Uterus (tissue), 4 donors: Measurements from ENCODE around the gene ELANE. TPM values are rescaled to one million over a fixed set of nuclear protein-coding genes. Genes with fewer than 3 reads are reported as not detected.

ENCODE experiments used
- DNase-seq, 2 donors: peaks; one replicate each; pipeline ENCODE4 v3.0.0-alpha.2; 2019 to 2020
- H3K27ac ChIP-seq, 2 donors: fragments of 200-600 bp; sonication (generic); 1 replicate in 1 of 2; 2 replicates in 1 of 2; pipeline ENCODE4 v1.5.1; 2016 to 2018
- H3K27me3 ChIP-seq, 2 donors: fragments of 200-600 bp; sonication (generic); one replicate each; pipeline ENCODE4 v1.5.1; 2018 to 2019; ENCODE audit warnings: control low read depth in 1 of 2
- H3K36me3 ChIP-seq, 2 donors: fragments of 200-600 bp; sonication (generic); one replicate each; pipeline ENCODE4 v1.5.1; 2019; ENCODE audit warnings: control low read depth in 1 of 2
- H3K4me1 ChIP-seq, 2 donors: fragments of 200-600 bp; sonication (generic); one replicate each; pipeline ENCODE4 v1.5.1; 2018 to 2019; ENCODE audit warnings: control low read depth in 1 of 2
- H3K4me3 ChIP-seq, 2 donors: fragments of 200-600 bp; sonication (generic); 1 replicate in 1 of 2; 2 replicates in 1 of 2; pipeline ENCODE4 v1.5.1; 2018 to 2019; ENCODE audit warnings: mild to moderate bottlenecking in 1 of 2
- H3K9me3 ChIP-seq, 2 donors: fragments of 200-600 bp; sonication (generic); one replicate each; pipeline ENCODE4 v1.5.1; 2019; ENCODE audit warnings: control low read depth in 1 of 2
- POLR2A ChIP-seq, 2 donors: fragments of 450-650 bp; IDR thresholded peaks; one replicate each; pipeline ENCODE4 v1.6.1; 2016; ENCODE audit warnings: antibody characterized with exemption in 2 of 2, mild to moderate bottlenecking in 1 of 2, moderate library complexity in 1 of 2
- intact Hi-C: fragments of 100-400 bp; cut with DNase I; formaldehyde crosslinking; loops from one replicate; pipeline ENCODE4 v1.15.1; 2023; ENCODE audit warnings: low total_unique reads
- total RNA-seq, 4 donors: library from RNA; depleted of rRNA in 3 of 4; stranded (reverse); fragments of >200 nt in 3 of 4; gene quantifications; one replicate each; pipeline versions ENCODE4 v1.1.0 to v1.2.4, GENCODE V29; 2014 to 2023
- TF ChIP-seq, protein P1 (sequence below), 4 experiments: fragments of 200-600 bp in 2 of 4; fragments of 450-650 bp in 2 of 4; sonication (generic) in 2 of 4; IDR thresholded peaks; one replicate each; pipeline ENCODE4 v1.5.1; 2016 to 2019; ENCODE audit warnings: antibody characterized with exemption in 4 of 4, mild to moderate bottlenecking in 2 of 4, moderate library complexity in 1 of 4
- donor health status: DM: yes; HTN: yes; CAD: no.

Gene ELANE
- total RNA-seq, 4 donors from 2014 or later: 3.4 TPM; not detected in 3

DNA sequence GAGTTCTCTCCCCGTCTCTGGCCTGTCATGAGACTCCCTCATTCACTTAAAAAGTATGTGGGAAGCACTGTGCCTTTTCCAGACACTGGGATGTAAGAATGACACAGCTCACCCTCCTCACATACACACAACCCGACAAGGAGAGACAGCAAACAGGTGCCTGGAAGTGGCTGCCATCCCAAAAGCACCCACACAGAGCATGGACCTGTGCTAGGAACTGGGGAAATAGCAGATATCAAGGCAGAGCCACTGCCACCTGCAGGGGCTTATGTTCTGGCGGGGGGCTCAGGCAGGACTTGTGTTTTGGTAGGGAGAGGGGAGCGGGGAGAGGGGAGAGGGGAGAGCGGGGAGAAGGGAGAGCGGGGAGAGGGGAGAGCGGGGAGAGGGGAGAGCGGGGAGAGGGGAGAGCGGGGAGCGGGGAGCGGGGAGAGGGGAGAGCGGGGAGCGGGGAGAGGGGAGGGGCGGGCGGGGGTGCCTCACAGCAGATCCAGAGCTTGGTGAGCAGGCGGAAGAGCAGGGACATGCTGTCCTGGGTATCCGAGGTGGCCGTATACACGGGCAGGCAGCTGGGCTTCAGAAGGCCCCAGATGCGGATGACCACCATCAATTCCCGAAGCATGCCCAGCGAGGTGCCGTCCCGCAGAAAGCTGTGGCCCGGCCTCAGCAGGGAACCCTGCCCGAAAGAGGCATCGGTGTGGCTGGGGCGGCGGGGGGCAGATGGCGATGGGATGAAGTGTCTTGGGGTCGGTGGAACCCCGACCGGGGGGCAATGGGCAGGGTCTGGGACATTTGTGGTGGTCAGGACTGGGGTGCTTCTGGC, 19.6 kb downstream of the ELANE start:
- Histone ChIP-seq H3K36me3 (no peaks in the 10 kb centered on the region), H3K27ac (peak overlapping the region; percentile 13 to 92), H3K4me3 (no peak overlapping the region), H3K27me3 (no peaks in the 10 kb centered on the region), H3K9me3 (no peaks in the 10 kb centered on the region), H3K4me1 (peaks cover 5 to 17% of the 10 kb centered on the region in 2 donors)
- intact Hi-C loops: no loop called here
- no peak for DNase-seq
- TF ChIP-seq, protein P1, sequence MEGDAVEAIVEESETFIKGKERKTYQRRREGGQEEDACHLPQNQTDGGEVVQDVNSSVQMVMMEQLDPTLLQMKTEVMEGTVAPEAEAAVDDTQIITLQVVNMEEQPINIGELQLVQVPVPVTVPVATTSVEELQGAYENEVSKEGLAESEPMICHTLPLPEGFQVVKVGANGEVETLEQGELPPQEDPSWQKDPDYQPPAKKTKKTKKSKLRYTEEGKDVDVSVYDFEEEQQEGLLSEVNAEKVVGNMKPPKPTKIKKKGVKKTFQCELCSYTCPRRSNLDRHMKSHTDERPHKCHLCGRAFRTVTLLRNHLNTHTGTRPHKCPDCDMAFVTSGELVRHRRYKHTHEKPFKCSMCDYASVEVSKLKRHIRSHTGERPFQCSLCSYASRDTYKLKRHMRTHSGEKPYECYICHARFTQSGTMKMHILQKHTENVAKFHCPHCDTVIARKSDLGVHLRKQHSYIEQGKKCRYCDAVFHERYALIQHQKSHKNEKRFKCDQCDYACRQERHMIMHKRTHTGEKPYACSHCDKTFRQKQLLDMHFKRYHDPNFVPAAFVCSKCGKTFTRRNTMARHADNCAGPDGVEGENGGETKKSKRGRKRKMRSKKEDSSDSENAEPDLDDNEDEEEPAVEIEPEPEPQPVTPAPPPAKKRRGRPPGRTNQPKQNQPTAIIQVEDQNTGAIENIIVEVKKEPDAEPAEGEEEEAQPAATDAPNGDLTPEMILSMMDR (IDR thresholded peaks at IDR 0.05): no peak
- TF ChIP-seq POLR2A (IDR thresholded peaks at IDR 0.05): no peak

DNA sequence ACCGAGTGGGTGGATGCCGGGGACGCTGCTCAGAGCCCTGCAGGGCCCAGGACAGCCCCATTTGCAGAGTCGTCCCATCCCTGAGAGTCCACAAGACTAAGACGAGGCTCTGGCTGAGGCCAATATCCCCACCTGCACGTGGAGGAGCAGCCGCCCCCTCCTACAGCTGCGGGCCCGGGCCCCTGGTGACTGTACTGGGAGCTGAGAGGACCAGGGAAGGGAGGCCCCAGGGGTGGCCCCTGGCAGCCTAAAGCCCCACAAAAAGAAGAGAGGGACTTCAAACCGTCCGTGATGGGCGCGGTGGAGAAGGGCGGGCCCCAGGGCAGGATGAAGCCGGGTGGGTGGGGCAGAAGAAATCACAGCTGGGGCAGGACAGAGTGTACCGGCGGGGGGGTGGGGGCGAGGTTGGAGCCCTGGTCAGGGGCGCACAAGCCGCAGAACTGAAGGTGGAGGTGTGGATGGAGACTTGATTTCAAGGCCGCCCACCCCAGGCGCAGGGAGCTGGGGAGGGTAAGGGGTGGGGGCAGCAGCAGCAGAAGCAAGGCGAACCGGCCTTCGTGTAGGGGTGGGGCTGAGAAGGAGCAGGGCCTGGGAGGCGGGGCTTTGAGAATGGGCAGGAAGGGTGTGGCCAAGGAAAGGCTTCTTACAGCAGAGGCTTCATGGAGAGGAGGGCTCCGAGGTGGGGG, 20.3 kb downstream of the ELANE start:
- peaks cover 5 to 17% of the 10 kb centered on the region in 2 donors for H3K4me1 ChIP-seq
- H3K27me3 ChIP-seq: no peaks in the 10 kb centered on the region
- H3K36me3 ChIP-seq: no peaks in the 10 kb centered on the region
- intact Hi-C loops: no loop called here
- no peak overlapping the region for H3K4me3 ChIP-seq
- peak in 1 of 2 donors; percentile 52 for DNase-seq
- H3K27ac ChIP-seq: peak overlapping the region; percentile 13 to 64
- no peaks in the 10 kb centered on the region for H3K9me3 ChIP-seq
- TF ChIP-seq, protein P1 (IDR thresholded peaks at IDR 0.05): no peak
- no peak for TF ChIP-seq POLR2A (IDR thresholded peaks at IDR 0.05)

DNA sequence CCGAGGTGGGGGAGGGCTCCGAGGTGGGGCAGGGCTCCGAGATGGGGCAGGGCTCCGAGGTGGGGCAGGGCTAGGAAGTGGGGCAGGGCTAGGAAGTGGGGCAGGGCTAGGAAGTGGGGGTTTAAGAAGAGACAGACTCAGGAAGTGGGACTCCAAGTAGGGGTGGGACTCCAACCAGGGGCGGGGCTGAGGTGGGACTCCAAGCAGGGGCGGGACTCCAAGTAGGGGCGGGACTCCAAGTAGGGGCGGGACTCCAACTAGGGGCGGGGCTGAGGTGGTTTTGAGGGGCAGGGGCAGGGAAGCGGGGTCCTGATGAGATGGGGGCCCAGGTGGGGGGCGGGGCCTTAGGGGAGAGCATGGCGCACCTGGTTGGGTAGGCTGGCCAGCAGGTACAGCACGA, 21.0 kb downstream of the ELANE start:
- Histone ChIP-seq H3K9me3 (no peaks in the 10 kb centered on the region), H3K4me3 (no peak overlapping the region), H3K4me1 (peaks cover 5 to 17% of the 10 kb centered on the region in 2 donors), H3K27ac (no peak overlapping the region), H3K27me3 (no peaks in the 10 kb centered on the region), H3K36me3 (no peaks in the 10 kb centered on the region)
- intact Hi-C loops: no loop called here
- no peak for DNase-seq
- TF ChIP-seq POLR2A (IDR thresholded peaks at IDR 0.05): no peak
- TF ChIP-seq, protein P1 (IDR thresholded peaks at IDR 0.05): no peak

DNA sequence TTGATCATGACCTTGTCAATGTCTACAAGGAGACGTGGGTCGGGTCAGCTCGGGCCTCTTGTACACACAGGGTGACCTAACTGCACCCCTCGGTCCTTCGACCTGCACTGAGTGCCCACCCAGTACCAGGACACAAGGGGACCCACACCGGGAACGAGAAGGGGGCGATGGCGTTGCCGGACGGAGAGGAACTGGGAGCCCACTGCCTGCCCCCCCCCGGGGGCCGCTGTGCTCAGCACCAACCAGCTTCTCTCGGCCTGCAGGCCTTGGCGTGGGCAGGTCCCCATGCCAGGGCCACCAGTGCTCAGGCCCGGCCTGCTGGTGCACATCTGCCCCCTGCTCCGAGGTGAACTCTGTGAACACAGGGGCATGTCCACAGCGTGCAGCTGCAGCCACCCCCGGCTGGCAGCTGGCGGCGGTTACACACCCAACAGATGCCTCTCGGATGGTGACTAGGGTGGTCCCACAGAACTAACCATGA, 21.5 kb downstream of the ELANE start:
- DNase-seq: no peak
- Histone ChIP-seq H3K36me3 (no peaks in the 10 kb centered on the region), H3K4me1 (peaks cover 5 to 15% of the 10 kb centered on the region in 2 donors), H3K27ac (no peak overlapping the region), H3K9me3 (no peaks in the 10 kb centered on the region), H3K27me3 (no peaks in the 10 kb centered on the region), H3K4me3 (no peak overlapping the region)
- intact Hi-C loops: no loop called here
- TF ChIP-seq, protein P1 (IDR thresholded peaks at IDR 0.05): no peak
- no peak for TF ChIP-seq POLR2A (IDR thresholded peaks at IDR 0.05)
